Suprapubic skin (tissue), 4 donors: ENCODE data around the gene AOC2. TPM values are rescaled to one million over a fixed set of nuclear protein-coding genes. Genes with fewer than 3 reads are reported as not detected.
"Not testable (repeated sequence)": the region's sequence is repeated elsewhere in the genome, so short reads cannot be mapped to it uniquely, and the experiment has no call there.

Source experiments
- DNase-seq, 2 donors: peaks; one replicate each; pipeline ENCODE4 v3.0.0-alpha.2; 2019; ENCODE audit warnings: low spot score in 2 of 2
- H3K27ac ChIP-seq: fragments of 200-600 bp; sonication (generic); one replicate; pipeline ENCODE4 v1.5.1; 2019
- H3K27me3 ChIP-seq: fragments of 200-600 bp; sonication (generic); one replicate; pipeline ENCODE4 v1.5.1; 2019
- H3K36me3 ChIP-seq: fragments of 200-600 bp; sonication (generic); one replicate; pipeline ENCODE4 v1.5.1; 2019
- H3K4me1 ChIP-seq: fragments of 200-600 bp; sonication (generic); one replicate; pipeline ENCODE4 v1.5.1; 2019
- H3K4me3 ChIP-seq: fragments of 200-600 bp; sonication (generic); one replicate; pipeline ENCODE4 v1.5.1; 2019; ENCODE audit warnings: mild to moderate bottlenecking
- H3K9me3 ChIP-seq: fragments of 200-600 bp; sonication (generic); one replicate; pipeline ENCODE4 v1.5.1; 2019
- EP300 ChIP-seq: sonication (generic); formaldehyde crosslinking; IDR thresholded peaks from one replicate; pipeline ENCODE4 v1.6.1; 2017; ENCODE audit warnings: antibody characterized with exemption
- POLR2A ChIP-seq, 2 donors: fragments of 450-650 bp; IDR thresholded peaks; one replicate each; pipeline ENCODE4 v1.6.1; 2017; ENCODE audit warnings: antibody characterized with exemption in 2 of 2, mild to moderate bottlenecking in 2 of 2, moderate library complexity in 2 of 2
- POLR2AphosphoS5 ChIP-seq, 3 donors: sonication (generic); formaldehyde crosslinking; IDR thresholded peaks; one replicate each; pipeline ENCODE4 v1.6.1; 2017; ENCODE audit warnings: antibody characterized with exemption in 3 of 3
- WGBS: methylation state at CpG from one replicate; pipeline ENCODE4 v1.1.5; 2018; 5-methylcytosine and 5-hydroxymethylcytosine counted together
- total RNA-seq, 4 donors: library from RNA; depleted of rRNA; stranded (reverse); fragments of >200 nt; gene quantifications; one replicate each; pipeline ENCODE4 v1.1.0, GENCODE V29; 2016
- TF ChIP-seq, protein P1 (sequence below), 2 donors: fragments of 200-600 bp in 1 of 2; fragments of 450-650 bp in 1 of 2; sonication (generic) in 1 of 2; IDR thresholded peaks; one replicate each; pipeline ENCODE4 v1.5.1; 2016 to 2019; ENCODE audit warnings: antibody characterized with exemption in 2 of 2, mild to moderate bottlenecking in 1 of 2, moderate library complexity in 1 of 2

Gene AOC2
- total RNA-seq, 4 donors from 2014 or later = 0.64 to 5.5 (median 2.1) TPM

DNA sequence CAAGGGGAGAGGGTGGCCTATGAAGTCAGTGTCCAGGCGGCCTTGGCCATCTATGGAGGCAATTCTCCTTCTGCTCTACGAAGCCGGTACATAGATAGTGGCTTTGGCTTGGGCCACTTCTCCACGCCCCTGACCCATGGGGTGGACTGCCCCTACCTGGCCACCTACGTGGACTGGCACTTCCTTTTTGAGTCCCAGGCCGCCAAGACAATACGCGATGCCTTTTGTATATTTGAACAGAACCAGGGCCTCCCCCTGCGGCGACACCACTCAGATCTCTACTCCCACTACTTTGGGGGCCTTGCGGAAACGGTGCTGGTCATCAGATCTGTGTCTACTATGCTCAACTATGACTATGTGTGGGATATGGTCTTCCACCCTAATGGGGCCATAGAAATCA is 24.0 kb downstream of the AOC2 start:
- Histone ChIP-seq H3K9me3 (no peaks in the 10 kb centered on the region), H3K4me1 (no peaks in the 10 kb centered on the region), H3K4me3 (no peak overlapping the region), H3K27ac (no peak overlapping the region), H3K27me3 (no peaks in the 10 kb centered on the region), H3K36me3 (no peaks in the 10 kb centered on the region)
- 95% methylated on average over 11 of the region's 12 CpGs for WGBS
- TF ChIP-seq EP300 = no peak
- no peak for DNase-seq

DNA sequence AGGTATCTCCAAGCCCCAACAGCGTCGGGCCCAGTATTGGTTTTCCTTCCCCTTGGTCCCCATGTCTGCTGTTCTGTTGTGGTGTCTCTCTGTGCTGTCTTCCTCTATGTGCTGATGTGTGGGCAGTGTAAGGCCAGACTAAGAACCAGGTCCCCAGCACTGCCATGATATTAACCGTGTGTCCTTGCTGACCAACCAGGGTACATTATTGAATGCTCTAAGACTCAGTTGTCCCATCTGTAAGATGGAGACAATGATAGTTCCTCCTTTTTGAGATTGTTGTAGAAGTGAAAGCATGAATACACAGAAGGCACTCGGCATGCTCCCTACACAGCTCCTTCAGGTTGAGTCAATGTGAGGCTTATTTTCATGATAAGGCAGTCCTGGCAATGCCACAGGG is 27.3 kb downstream of the AOC2 start:
- no peak overlapping the region for H3K27ac ChIP-seq
- DNase-seq = no peak
- H3K4me1 ChIP-seq = no peaks in the 10 kb centered on the region
- WGBS = 100% methylated on average over 4 of the region's 4 CpGs
- no peak for TF ChIP-seq POLR2A (IDR thresholded peaks at IDR 0.05)
- no peak for TF ChIP-seq POLR2AphosphoS5 (IDR thresholded peaks at IDR 0.05)
- TF ChIP-seq EP300 = no peak
- TF ChIP-seq, protein P1, sequence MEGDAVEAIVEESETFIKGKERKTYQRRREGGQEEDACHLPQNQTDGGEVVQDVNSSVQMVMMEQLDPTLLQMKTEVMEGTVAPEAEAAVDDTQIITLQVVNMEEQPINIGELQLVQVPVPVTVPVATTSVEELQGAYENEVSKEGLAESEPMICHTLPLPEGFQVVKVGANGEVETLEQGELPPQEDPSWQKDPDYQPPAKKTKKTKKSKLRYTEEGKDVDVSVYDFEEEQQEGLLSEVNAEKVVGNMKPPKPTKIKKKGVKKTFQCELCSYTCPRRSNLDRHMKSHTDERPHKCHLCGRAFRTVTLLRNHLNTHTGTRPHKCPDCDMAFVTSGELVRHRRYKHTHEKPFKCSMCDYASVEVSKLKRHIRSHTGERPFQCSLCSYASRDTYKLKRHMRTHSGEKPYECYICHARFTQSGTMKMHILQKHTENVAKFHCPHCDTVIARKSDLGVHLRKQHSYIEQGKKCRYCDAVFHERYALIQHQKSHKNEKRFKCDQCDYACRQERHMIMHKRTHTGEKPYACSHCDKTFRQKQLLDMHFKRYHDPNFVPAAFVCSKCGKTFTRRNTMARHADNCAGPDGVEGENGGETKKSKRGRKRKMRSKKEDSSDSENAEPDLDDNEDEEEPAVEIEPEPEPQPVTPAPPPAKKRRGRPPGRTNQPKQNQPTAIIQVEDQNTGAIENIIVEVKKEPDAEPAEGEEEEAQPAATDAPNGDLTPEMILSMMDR (IDR thresholded peaks at IDR 0.05) = no peak
- H3K27me3 ChIP-seq = no peaks in the 10 kb centered on the region
- no peaks in the 10 kb centered on the region for H3K36me3 ChIP-seq
- no peak overlapping the region for H3K4me3 ChIP-seq
- no peaks in the 10 kb centered on the region for H3K9me3 ChIP-seq

DNA sequence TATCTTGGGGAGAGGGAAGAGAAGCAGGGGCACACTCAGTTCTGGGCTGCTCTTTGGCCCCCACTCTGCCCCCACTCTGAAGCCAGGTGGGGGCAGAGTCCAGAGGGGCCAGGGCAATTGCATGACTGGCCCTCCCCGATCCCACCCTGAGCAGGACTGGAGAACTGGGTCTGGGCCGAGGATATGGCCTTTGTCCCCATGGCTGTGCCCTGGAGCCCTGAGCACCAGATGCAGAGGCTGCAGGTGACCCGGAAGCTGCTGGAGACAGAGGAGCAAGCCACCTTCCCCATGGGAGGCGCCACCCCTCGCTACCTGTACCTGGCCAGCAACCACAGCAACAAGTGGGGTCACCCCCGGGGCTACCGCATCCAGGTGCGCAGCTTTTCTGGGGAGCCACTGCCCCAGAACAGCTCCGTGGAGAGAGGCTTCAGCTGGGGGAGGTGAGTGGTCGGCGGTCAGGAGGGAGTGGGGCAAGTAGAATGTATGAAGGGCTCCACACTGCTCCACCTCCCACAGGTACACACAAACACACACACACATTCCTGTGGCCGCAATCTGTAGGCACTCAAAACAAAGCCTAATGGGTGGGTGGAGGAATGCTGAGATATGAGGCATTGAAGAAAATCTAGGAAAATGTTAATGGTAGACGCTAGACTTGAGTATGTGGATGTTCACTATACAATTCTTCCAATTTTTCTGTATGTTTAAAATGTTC is 28.0 kb downstream of the AOC2 start:
- 93% methylated on average over 7 of the region's 13 CpGs for WGBS
- no peak overlapping the region for H3K4me3 ChIP-seq
- DNase-seq = no peak
- peaks cover under 1% of the 10 kb centered on the region for H3K27me3 ChIP-seq
- H3K9me3 ChIP-seq = no peaks in the 10 kb centered on the region
- no peaks in the 10 kb centered on the region for H3K4me1 ChIP-seq
- TF ChIP-seq, protein P1 (IDR thresholded peaks at IDR 0.05) = no peak
- no peak for TF ChIP-seq POLR2A (IDR thresholded peaks at IDR 0.05)
- TF ChIP-seq EP300 = no peak
- no peak for TF ChIP-seq POLR2AphosphoS5 (IDR thresholded peaks at IDR 0.05)
- no peak overlapping the region for H3K27ac ChIP-seq
- no peaks in the 10 kb centered on the region for H3K36me3 ChIP-seq

DNA sequence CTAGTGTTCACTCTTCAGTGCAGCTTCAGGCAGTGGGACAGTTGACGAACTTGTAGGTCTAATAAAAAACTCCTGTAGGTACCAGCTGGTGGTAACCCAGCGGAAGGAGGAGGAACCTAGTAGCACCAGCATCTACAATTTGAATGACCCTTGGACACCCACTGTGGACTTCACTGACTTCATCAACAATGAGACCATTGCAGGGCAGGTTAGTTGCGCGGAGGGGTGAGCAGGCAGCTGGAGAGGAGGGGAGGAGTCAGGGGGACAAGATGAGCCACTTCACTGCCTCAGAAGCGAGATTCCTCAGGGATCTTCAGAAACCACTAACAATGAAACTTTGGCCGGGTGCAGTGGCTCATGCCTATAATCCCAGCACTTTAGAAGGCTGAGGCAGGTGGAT is 28.9 kb downstream of the AOC2 start:
- Histone ChIP-seq H3K27ac (no peak overlapping the region), H3K9me3 (no peaks in the 10 kb centered on the region), H3K4me1 (no peaks in the 10 kb centered on the region), H3K27me3 (peaks cover 9% of the 10 kb centered on the region), H3K4me3 (no peak overlapping the region), H3K36me3 (no peaks in the 10 kb centered on the region)
- no peak for DNase-seq
- 91% methylated on average over 6 of the region's 6 CpGs for WGBS
- TF ChIP-seq EP300 (no peak), POLR2AphosphoS5 (IDR thresholded peaks at IDR 0.05) (no peak)

DNA sequence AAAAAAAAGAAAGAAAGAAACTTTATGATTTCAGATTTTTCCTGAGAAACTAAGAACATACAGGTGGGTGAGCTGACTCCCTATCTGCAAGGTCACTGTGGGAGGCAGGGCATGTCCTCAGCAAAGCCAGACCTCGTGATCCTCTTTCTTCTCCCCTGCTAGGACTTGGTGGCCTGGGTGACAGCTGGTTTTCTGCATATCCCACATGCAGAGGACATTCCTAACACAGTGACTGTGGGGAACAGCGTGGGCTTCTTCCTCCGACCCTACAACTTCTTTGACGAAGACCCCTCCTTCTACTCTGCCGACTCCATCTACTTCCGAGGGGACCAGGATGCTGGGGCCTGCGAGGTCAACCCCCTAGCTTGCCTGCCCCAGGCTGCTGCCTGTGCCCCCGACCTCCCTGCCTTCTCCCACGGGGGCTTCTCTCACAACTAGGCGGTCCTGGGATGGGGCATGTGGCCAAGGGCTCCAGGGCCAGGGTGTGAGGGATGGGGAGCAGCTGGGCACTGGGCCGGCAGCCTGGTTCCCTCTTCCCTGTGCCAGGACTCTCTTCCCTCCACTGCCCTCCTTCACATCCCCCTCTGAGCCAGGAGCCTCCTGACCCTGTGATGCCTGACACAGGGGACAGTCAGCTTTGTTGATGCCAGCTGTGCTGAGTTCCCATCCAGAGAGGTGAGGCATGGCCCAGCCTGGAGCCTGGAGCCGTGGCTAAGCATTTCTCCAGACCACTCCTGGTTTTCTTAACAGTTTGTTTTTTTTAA is 29.7 kb downstream of the AOC2 start:
- DNase-seq = not testable (repeated sequence)
- WGBS = 86% methylated on average over 7 of the region's 12 CpGs

DNA sequence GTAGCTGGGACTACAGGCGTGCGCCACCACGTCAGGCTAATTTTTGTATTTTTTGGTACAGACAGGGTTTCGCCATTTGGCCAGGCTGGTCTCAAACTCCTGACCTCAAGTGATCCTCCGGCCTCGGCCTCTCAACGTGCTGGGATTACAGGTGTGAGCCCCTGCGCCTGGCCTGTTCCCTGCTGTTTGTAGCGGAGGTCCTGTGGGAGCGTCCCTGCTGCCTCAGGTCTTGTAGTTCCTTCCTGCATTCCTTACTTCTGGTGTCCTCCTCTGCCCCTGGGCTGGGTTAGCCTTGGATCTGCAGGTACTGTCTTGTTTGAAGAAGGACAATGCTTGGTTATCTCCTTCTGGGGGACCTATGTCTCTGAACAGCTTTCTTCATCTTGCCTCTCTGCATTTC is 32.7 kb downstream of the AOC2 start:
- no peak for DNase-seq
- H3K36me3 ChIP-seq = no peaks in the 10 kb centered on the region
- H3K9me3 ChIP-seq = no peaks in the 10 kb centered on the region
- peaks cover 15% of the 10 kb centered on the region for H3K27me3 ChIP-seq
- TF ChIP-seq POLR2A (IDR thresholded peaks at IDR 0.05) (no peak), POLR2AphosphoS5 (IDR thresholded peaks at IDR 0.05) (no peak), EP300 (no peak)
- TF ChIP-seq, protein P1 (IDR thresholded peaks at IDR 0.05) = no peak
- no peak overlapping the region for H3K27ac ChIP-seq
- no peaks in the 10 kb centered on the region for H3K4me1 ChIP-seq
- H3K4me3 ChIP-seq = no peak overlapping the region
- 86% methylated on average over 10 of the region's 10 CpGs for WGBS

More for the DNA sequence above, 29.7 kb downstream of the AOC2 start:
- peaks cover 11% of the 10 kb centered on the region for H3K27me3 ChIP-seq
- H3K27ac ChIP-seq, H3K36me3 ChIP-seq, H3K4me3 ChIP-seq, H3K4me1 ChIP-seq, H3K9me3 ChIP-seq: not testable (repeated sequence)
